ENCODE data around the gene SMYD1. TPM values are rescaled to one million over a fixed set of nuclear protein-coding genes. Genes with fewer than 3 reads are reported as not detected.

The SMYD1 gene
- polyA plus RNA-seq, 1 donor from 2014 or later, result not detected

GRCh38 chr2:88122141-88122884 is 54.7 kb downstream of the SMYD1 start:
- no peaks in the 10 kb centered on the region for H3K9me2 ChIP-seq (ENCODE audit: insufficient read depth, low read length)
- H3K79me2 ChIP-seq (replicated peaks; ENCODE audit: insufficient read depth, low read length), result no peaks in the 10 kb centered on the region
- TF ChIP-seq REST (IDR thresholded peaks at IDR 0.05; ENCODE audit: borderline replicate concordance), result no peak
- TF ChIP-seq POLR2AphosphoS5 (IDR thresholded peaks at IDR 0.05), result no peak
- TF ChIP-seq CTCF (IDR thresholded peaks at IDR 0.05; ENCODE audit: poor library complexity, severe bottlenecking), result no peak
- no peak for TF ChIP-seq SMC3 (conservative IDR thresholded peaks at IDR 0.05; ENCODE audit: poor library complexity)
- no peak for TF ChIP-seq RAD21 (conservative IDR thresholded peaks at IDR 0.05)
- no peak for TF ChIP-seq MXI1 (conservative IDR thresholded peaks at IDR 0.05; ENCODE audit: poor library complexity, severe bottlenecking)
- TF ChIP-seq TAF1 (IDR thresholded peaks at IDR 0.05; ENCODE audit: low read depth), result no peak
- TF ChIP-seq EP300 (conservative IDR thresholded peaks at IDR 0.05; ENCODE audit: poor library complexity, severe bottlenecking), result no peak
- TF ChIP-seq EZH2 (IDR thresholded peaks at IDR 0.05; ENCODE audit: borderline replicate concordance, insufficient read depth, low read length, poor library complexity, severe bottlenecking), result no peak
- no peak overlapping the region for H3K4me2 ChIP-seq (ENCODE audit: low read length)
- no peaks in the 10 kb centered on the region for H3K27me3 ChIP-seq (ENCODE audit: insufficient read depth, low read depth, low read length)
- no peak overlapping the region for H2AFZ ChIP-seq (ENCODE audit: low read depth, low read length)
- H3K27ac ChIP-seq (ENCODE audit: low read length), result no peak overlapping the region
- H3K9ac ChIP-seq (ENCODE audit: low read length), result no peak overlapping the region
- H3K36me3 ChIP-seq (ENCODE audit: insufficient read depth, low read length), result no peaks in the 10 kb centered on the region
- no peaks in the 10 kb centered on the region for H4K20me1 ChIP-seq (ENCODE audit: insufficient read depth)
- no peaks in the 10 kb centered on the region for H3F3A ChIP-seq (ENCODE audit: insufficient read depth, low read length, poor library complexity, severe bottlenecking)
- H3K4me3 ChIP-seq (ENCODE audit: low read length), result no peak overlapping the region
- no peaks in the 10 kb centered on the region for H3K9me3 ChIP-seq (ENCODE audit: low read length)

GRCh38 chr2:88123164-88123974 is 55.7 kb downstream of the SMYD1 start:
- H3K4me2 ChIP-seq (ENCODE audit: low read length), result no peak overlapping the region
- no peak overlapping the region for H2AFZ ChIP-seq (ENCODE audit: low read depth, low read length)
- H4K20me1 ChIP-seq (ENCODE audit: insufficient read depth), result no peaks in the 10 kb centered on the region
- H3K36me3 ChIP-seq (ENCODE audit: insufficient read depth, low read length), result no peaks in the 10 kb centered on the region
- no peaks in the 10 kb centered on the region for H3K79me2 ChIP-seq (replicated peaks; ENCODE audit: insufficient read depth, low read length)
- no peak overlapping the region for H3K27ac ChIP-seq (ENCODE audit: low read length)
- H3K9me3 ChIP-seq (ENCODE audit: low read length), result no peaks in the 10 kb centered on the region
- no peak overlapping the region for H3K4me3 ChIP-seq (ENCODE audit: low read length)
- no peaks in the 10 kb centered on the region for H3K9me2 ChIP-seq (ENCODE audit: insufficient read depth, low read length)
- TF ChIP-seq SMC3 (conservative IDR thresholded peaks at IDR 0.05; ENCODE audit: poor library complexity) (no peak), RAD21 (conservative IDR thresholded peaks at IDR 0.05) (no peak), POLR2AphosphoS5 (IDR thresholded peaks at IDR 0.05) (no peak), EP300 (conservative IDR thresholded peaks at IDR 0.05; ENCODE audit: poor library complexity, severe bottlenecking) (no peak), TAF1 (IDR thresholded peaks at IDR 0.05; ENCODE audit: low read depth) (no peak), REST (IDR thresholded peaks at IDR 0.05; ENCODE audit: borderline replicate concordance) (no peak), EZH2 (IDR thresholded peaks at IDR 0.05; ENCODE audit: borderline replicate concordance, insufficient read depth, low read length, poor library complexity, severe bottlenecking) (no peak), CTCF (IDR thresholded peaks at IDR 0.05; ENCODE audit: poor library complexity, severe bottlenecking) (no peak), MXI1 (conservative IDR thresholded peaks at IDR 0.05; ENCODE audit: poor library complexity, severe bottlenecking) (no peak)
- no peaks in the 10 kb centered on the region for H3F3A ChIP-seq (ENCODE audit: insufficient read depth, low read length, poor library complexity, severe bottlenecking)
- no peak overlapping the region for H3K9ac ChIP-seq (ENCODE audit: low read length)
- H3K27me3 ChIP-seq (ENCODE audit: insufficient read depth, low read depth, low read length), result no peaks in the 10 kb centered on the region

Measured in neural cell (in vitro differentiated cells).